Kidney epithelial cell (primary cell): ENCODE measurements around the gene PSME1. TPM values are rescaled to one million over a fixed set of nuclear protein-coding genes. Genes with fewer than 3 reads are reported as not detected.

Experiments
- DNase-seq: peaks from one replicate; pipeline ENCODE4 v3.0.0-alpha.2; 2010; ENCODE audit warnings: low read depth
- H3K27me3 ChIP-seq: 2 replicates; pipeline ENCODE4 v1.6.0; 2011; ENCODE audit warnings: low read length; ENCODE audit not compliant: control insufficient read depth, insufficient read depth
- H3K36me3 ChIP-seq: 2 replicates; pipeline ENCODE4 v1.5.1; 2011; ENCODE audit warnings: low read length; ENCODE audit not compliant: control insufficient read depth, insufficient read depth
- H3K4me3 ChIP-seq: 2 replicates; pipeline ENCODE4 v1.5.1; 2011; ENCODE audit warnings: low read depth, mild to moderate bottlenecking, control low read depth, low read length
- CTCF ChIP-seq: IDR thresholded peaks from 2 replicates; pipeline ENCODE4 v1.5.1; 2011; ENCODE audit warnings: mild to moderate bottlenecking, moderate library complexity, low read length, control low read depth, inconsistent platforms; ENCODE audit not compliant: insufficient read depth, poor library complexity, severe bottlenecking
- total RNA-seq: library from RNA; depleted of rRNA; stranded (reverse); fragments of >200 nt; gene quantifications from 2 replicates; pipeline ENCODE4 v1.2.3, GENCODE V29; 2015

The PSME1 gene
- total RNA-seq, 1 donor from 2014 or later = 234 TPM

DNA sequence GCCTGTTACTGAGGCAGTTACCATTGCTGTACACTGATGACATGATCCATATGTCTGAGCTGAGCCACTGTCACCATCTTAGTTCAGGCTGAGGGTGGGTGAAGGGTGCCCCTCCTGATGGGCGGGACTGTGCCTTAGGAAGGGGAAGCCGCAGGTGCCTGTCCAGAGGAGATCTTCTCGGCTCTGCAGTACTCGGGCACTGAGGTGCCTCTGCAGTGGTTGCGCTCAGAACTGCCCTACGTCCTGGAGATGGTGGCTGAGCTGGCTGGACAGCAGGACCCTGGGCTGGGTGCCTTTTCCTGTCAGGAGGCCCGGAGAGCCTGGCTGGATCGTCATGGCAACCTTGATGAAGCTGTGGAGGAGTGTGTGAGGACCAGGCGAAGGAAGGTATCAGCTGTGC is 15.0 kb downstream of the PSME1 start:
- Histone ChIP-seq H3K27me3 (no peaks in the 10 kb centered on the region), H3K36me3 (peaks cover 10% of the 10 kb centered on the region), H3K4me3 (no peak overlapping the region)
- no peak for DNase-seq
- TF ChIP-seq CTCF = no peak

DNA sequence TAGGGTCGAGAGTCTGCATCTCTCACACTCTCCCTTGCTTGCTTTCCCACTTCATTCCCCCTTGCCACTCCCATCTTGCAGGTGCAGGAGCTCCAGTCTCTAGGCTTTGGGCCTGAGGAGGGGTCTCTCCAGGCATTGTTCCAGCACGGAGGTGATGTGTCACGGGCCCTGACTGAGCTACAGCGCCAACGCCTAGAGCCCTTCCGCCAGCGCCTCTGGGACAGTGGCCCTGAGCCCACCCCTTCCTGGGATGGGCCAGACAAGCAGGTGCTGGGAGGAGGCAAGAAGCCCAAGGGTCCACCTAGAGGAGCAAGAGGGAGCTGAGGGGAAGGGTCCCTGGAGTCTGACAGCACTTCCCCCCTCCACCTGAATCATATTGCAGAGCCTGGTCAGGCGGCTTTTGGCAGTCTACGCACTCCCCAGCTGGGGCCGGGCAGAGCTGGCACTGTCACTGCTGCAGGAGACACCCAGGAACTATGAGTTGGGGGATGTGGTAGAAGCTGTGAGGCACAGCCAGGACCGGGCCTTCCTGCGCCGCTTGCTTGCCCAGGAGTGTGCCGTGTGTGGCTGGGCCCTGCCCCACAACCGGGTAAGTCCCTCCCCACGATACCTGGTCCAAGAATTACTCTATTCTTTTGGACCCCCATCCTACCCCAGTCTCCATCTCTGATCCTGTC is 15.5 kb downstream of the PSME1 start:
- Histone ChIP-seq H3K36me3 (peaks cover 11% of the 10 kb centered on the region), H3K4me3 (no peak overlapping the region), H3K27me3 (no peaks in the 10 kb centered on the region)
- no peak for TF ChIP-seq CTCF
- no peak for DNase-seq

GRCh38 chr14:24155100-24155499 is 19.1 kb downstream of the PSME1 start:
- Histone ChIP-seq H3K27me3 (no peaks in the 10 kb centered on the region), H3K4me3 (no peak overlapping the region), H3K36me3 (peaks cover 14% of the 10 kb centered on the region)
- TF ChIP-seq CTCF = no peak
- no peak for DNase-seq

DNA sequence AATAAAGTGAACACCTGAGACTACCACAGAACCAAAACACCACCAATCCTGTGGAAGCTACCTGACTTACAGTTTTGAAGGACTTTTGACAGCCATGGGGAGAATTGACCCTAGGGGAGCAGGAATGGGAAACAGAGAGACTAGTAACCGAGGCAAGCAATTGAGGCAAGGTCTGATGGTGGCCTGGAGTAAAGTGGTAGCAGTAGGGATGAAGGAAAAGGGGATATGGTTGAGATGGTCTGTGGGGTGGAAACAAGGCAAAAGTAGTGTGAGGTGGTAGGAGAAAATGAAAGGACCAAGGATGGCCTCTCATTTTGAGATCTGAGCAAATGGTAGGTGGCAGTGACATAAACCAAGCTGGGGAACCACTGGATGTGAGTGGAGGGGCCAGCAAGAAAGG is 20.8 kb downstream of the PSME1 start:
- TF ChIP-seq CTCF = no peak
- H3K36me3 ChIP-seq = peaks cover 10% of the 10 kb centered on the region
- H3K4me3 ChIP-seq = no peak overlapping the region
- no peaks in the 10 kb centered on the region for H3K27me3 ChIP-seq
- no peak for DNase-seq

DNA sequence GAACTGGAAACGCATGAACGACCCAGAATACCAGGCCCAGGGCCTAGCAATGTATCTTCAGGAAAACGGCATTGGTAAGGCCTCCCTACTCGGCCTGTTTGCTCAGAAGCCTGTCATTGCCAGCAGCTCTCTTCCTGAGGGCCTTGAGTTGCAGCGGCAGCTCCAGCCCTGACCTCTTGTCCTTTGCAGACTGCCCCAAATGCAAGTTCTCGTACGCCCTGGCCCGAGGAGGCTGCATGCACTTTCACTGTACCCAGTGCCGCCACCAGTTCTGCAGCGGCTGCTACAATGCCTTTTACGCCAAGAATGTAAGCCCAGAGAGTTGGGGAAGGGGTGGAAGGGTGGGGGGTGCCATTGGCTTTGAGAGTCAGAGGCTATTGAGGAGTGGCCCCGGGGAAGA is 21.3 kb downstream of the PSME1 start:
- TF ChIP-seq CTCF = no peak

GRCh38 chr14:24159777-24160498 is 23.9 kb downstream of the PSME1 start:
- Histone ChIP-seq H3K4me3 (no peak overlapping the region), H3K36me3 (peaks cover 16% of the 10 kb centered on the region), H3K27me3 (no peaks in the 10 kb centered on the region)
- DNase-seq = no peak
- TF ChIP-seq CTCF = no peak

More for the DNA sequence above, 21.3 kb downstream of the PSME1 start:
- H3K36me3 ChIP-seq = peaks cover 10% of the 10 kb centered on the region
- H3K4me3 ChIP-seq = no peak overlapping the region
- DNase-seq = no peak
- H3K27me3 ChIP-seq = no peaks in the 10 kb centered on the region
